K562 (cell line): ENCODE data around the gene DNASE2. TPM values are rescaled to one million over a fixed set of nuclear protein-coding genes. Genes with fewer than 3 reads are reported as not detected.

Source experiments
- ATAC-seq: fragments of 200-7000 bp; cut with Tn5 transposase; 3 replicates; pipeline ENCODE4 v1.9.1; 2020; ENCODE audit warnings: moderate library complexity
- BruUV-seq: library from RNA; stranded (reverse); fragments of 400-500 nt; replicated peaks from 2 replicates; lab custom pipeline; 2021; lab: Mats Ljungman, UMichigan
- CTCF ChIA-PET: fragments of 300-600 bp; formaldehyde crosslinking; extraction: SDS; loops from one replicate; lab custom pipeline; 2021; ENCODE audit warnings: low intra/inter-chr PET ratio; lab: Yijun Ruan, JAX
- POLR2A ChIA-PET: fragments of 300-600, 350-650 bp; sonication (Branson Sonifier 250); formaldehyde crosslinking; extraction: SDS; loops from one replicate; lab custom pipeline; 2021; ENCODE audit warnings: antibody characterized with exemption, inconsistent platforms; lab: Yijun Ruan, JAX
- DNase-seq, 4 experiments: peaks; one replicate each; pipeline versions ENCODE4 v3.0.0 to v3.0.0-alpha.2; 2011 to 2018; ENCODE audit warnings: low spot score in 3 of 4, mixed read lengths in 3 of 4; ENCODE audit errors: extremely low read depth in 1 of 4
- FAIRE-seq: peaks from 2 replicates; lab custom pipeline; 2011; peaks lifted over from hg19 to GRCh38; lab: Jason Lieb, UNC
- H2AFZ ChIP-seq: 2 replicates; pipeline ENCODE4 v1.6.0; 2011; ENCODE audit warnings: low read depth, low read length, control low read depth, inconsistent platforms
- H3K27ac ChIP-seq: fragments of 200-600 bp; 3 replicates; pipeline ENCODE4 v1.8.0; 2011; ENCODE audit warnings: low read depth, mild to moderate bottlenecking, control low read depth, inconsistent platforms, low read length, moderate library complexity, mixed read lengths; ENCODE audit errors: extremely low read depth
- H3K27me3 ChIP-seq, 2 experiments: fragments of 300-600 bp in 1 of 2; 2 replicates in 1 of 2; 3 replicates in 1 of 2; pipeline versions ENCODE4 v1.6.0 to v1.8.0; 2011; ENCODE audit warnings: inconsistent platforms in 2 of 2, low read length in 2 of 2, mild to moderate bottlenecking in 1 of 2, mixed read lengths in 1 of 2, moderate library complexity in 1 of 2; ENCODE audit not compliant: control insufficient read depth in 2 of 2, insufficient read depth in 2 of 2
- H3K36me3 ChIP-seq: fragments of 300-600 bp; 3 replicates; pipeline ENCODE4 v1.8.0; 2011; ENCODE audit warnings: mild to moderate bottlenecking, low read length, inconsistent platforms; ENCODE audit not compliant: control insufficient read depth, insufficient read depth
- H3K4me1 ChIP-seq, 2 experiments: fragments of 200-600 bp in 1 of 2; replicated peaks in 1 of 2; 2 replicates in 1 of 2; 3 replicates in 1 of 2; pipeline versions ENCODE4 v1.5.1 to v1.8.0; 2011; ENCODE audit warnings: inconsistent platforms in 2 of 2, low read length in 2 of 2, mild to moderate bottlenecking in 1 of 2, mixed read lengths in 1 of 2, moderate library complexity in 1 of 2; ENCODE audit not compliant: control insufficient read depth in 2 of 2, insufficient read depth in 2 of 2
- H3K4me2 ChIP-seq: 2 replicates; pipeline ENCODE4 v1.6.1; 2011; ENCODE audit warnings: low read length, control low read depth, inconsistent platforms, mixed read lengths; ENCODE audit not compliant: insufficient read depth
- H3K4me3 ChIP-seq: fragments of 200-600 bp; sonication (generic), shearing (Covaris generic); 2 replicates; pipeline ENCODE4 v1.5.1; 2016; ENCODE audit warnings: control low read depth, inconsistent platforms
- H3K79me2 ChIP-seq: fragments of 200-600 bp; 3 replicates; pipeline ENCODE4 v1.8.0; 2011; ENCODE audit warnings: low read length, inconsistent platforms; ENCODE audit not compliant: control insufficient read depth, insufficient read depth
- H3K9ac ChIP-seq, 2 experiments: 2 replicates each; pipeline versions ENCODE4 v1.6.0 to v1.6.1; 2011; ENCODE audit warnings: low read depth in 2 of 2, low read length in 2 of 2, control low read depth in 1 of 2, inconsistent platforms in 1 of 2, mild to moderate bottlenecking in 1 of 2, mixed read lengths in 1 of 2; ENCODE audit not compliant: insufficient read depth in 1 of 2
- H3K9me1 ChIP-seq: one replicate; pipeline ENCODE4 v1.6.0; 2011; ENCODE audit warnings: inconsistent platforms, mild to moderate bottlenecking, low read length, moderate library complexity; ENCODE audit not compliant: control insufficient read depth, insufficient read depth
- H3K9me3 ChIP-seq: replicated peaks from 2 replicates; pipeline ENCODE4 v1.5.1; 2011; ENCODE audit warnings: low read depth, low read length, inconsistent platforms; ENCODE audit not compliant: control insufficient read depth, insufficient read depth
- H4K20me1 ChIP-seq: replicated peaks from 2 replicates; pipeline ENCODE4 v1.6.1; 2011; ENCODE audit warnings: low read length, inconsistent platforms, mixed read lengths; ENCODE audit not compliant: control insufficient read depth, insufficient read depth
- MCM5 ChIP-seq: fragments of 450-650 bp; IDR thresholded peaks from 2 replicates; pipeline ENCODE4 v1.6.1; 2016; ENCODE audit warnings: low read depth
- NRF1 ChIP-seq, 2 experiments: fragments of 450-650 bp; IDR thresholded peaks in 1 of 2; conservative IDR thresholded peaks in 1 of 2; 2 replicates each; pipeline ENCODE4 v1.6.1; 2014; ENCODE audit warnings: mild to moderate bottlenecking in 2 of 2
- RBM22 ChIP-seq: fragments of 200-400 bp; formaldehyde crosslinking; IDR thresholded peaks from 2 replicates; pipeline ENCODE4 v1.6.1; 2018; ENCODE audit warnings: low read length, low read depth; ENCODE audit not compliant: poor library complexity, severe bottlenecking
- SLC30A9 ChIP-seq: fragments of 250-450 bp; sonication (Bioruptor Pico); IDR thresholded peaks from 2 replicates; pipeline ENCODE4 v1.8.0; 2022; ENCODE audit warnings: mild to moderate bottlenecking, moderate library complexity
- ZNF143 ChIP-seq: sonication (generic); formaldehyde crosslinking; IDR thresholded peaks from 2 replicates; pipeline ENCODE4 v1.9.0; 2022; ENCODE audit warnings: mild to moderate bottlenecking, missing genetic modification reagents
- ZNF407 ChIP-seq: fragments of 450-650 bp; IDR thresholded peaks from 2 replicates; pipeline ENCODE4 v1.6.1; 2016; ENCODE audit warnings: low read depth
- ZNF41 ChIP-seq: fragments of 250-450 bp; sonication (Bioruptor Pico); conservative IDR thresholded peaks from 2 replicates; pipeline ENCODE4 v1.4.0; 2020; ENCODE audit warnings: mild to moderate bottlenecking
- ZSCAN29 ChIP-seq: fragments of 450-650 bp; IDR thresholded peaks from 2 replicates; pipeline ENCODE4 v1.6.1; 2017
- WGBS: fragments of 100-300 bp; shearing (Covaris generic); methylation state at CpG from one replicate; pipeline ENCODE4 v1.1.6; 2016; ENCODE audit warnings: low coverage, mixed read lengths; ENCODE audit not compliant: insufficient coverage; ENCODE audit errors: missing lambda C conversion rate; 5-methylcytosine and 5-hydroxymethylcytosine counted together
- in situ Hi-C: fragments of 300-500 bp; cut with MboI; formaldehyde crosslinking; loops from 4 replicates; pipeline ENCODE4 v1.15.0; 2018; ENCODE audit warnings: inconsistent platforms, mixed read lengths
- intact Hi-C: fragments of 100-400 bp; cut with micrococcal nuclease; formaldehyde crosslinking; loops from 2 replicates; pipeline ENCODE4 v1.14.2; 2022
- polyA plus RNA-seq, 8 experiments: library from polyadenylated mRNA; depleted of rRNA in 4 of 8; stranded (reverse) in 5 of 8; unstranded in 3 of 8; fragments of >200 nt; fragmentation: Nextera tagmentation in 2 of 8; fragmentation: Illumina TruSeq in 1 of 8; extraction: Ambion mirVana in 2 of 8; extraction: Trizol in 1 of 8; gene quantifications; 2 replicates each; pipeline versions ENCODE4 v1.2.1 to v1.2.3, GENCODE V29; 2011 to 2014; ENCODE audit warnings: inconsistent platforms in 1 of 8, missing spikeins in 1 of 8
- total RNA-seq, 7 experiments: library from RNA; depleted of rRNA in 6 of 7; stranded (reverse); fragments of >200 nt in 6 of 7; fragmentation: Illumina TruSeq in 2 of 7; extraction: Trizol in 2 of 7; gene quantifications; 2 replicates each; pipeline versions ENCODE4 v1.2.1 to v1.2.3, GENCODE V29; 2011 to 2021; ENCODE audit warnings: low replicate concordance in 1 of 7

The DNASE2 gene
- total and polyA plus RNA-seq, 9 of the 15 experiments (the other 6 are each of a cell fraction or from before 2014, with no cell fraction given): 4.4 to 27.0 (median 20.2) TPM

GRCh38 chr19:12872941-12873890 is 8.0 kb downstream of the DNASE2 start:
- 92% methylated on average over 48 of the region's 70 CpGs for WGBS
- Histone ChIP-seq H3K4me3 (no peak overlapping the region), H3K9ac (no peak overlapping the region), H4K20me1 (no peaks in the 10 kb centered on the region), H3K9me3 (peaks cover 2% of the 10 kb centered on the region; the same call in 1 of the 2 replicates), H3K27me3 (no peaks in the 10 kb centered on the region), H3K79me2 (no peaks in the 10 kb centered on the region), H3K9me1 (no peaks in the 10 kb centered on the region), H3K36me3 (peaks cover 23% of the 10 kb centered on the region; the same call in 2 of the 3 replicates), H2AFZ (no peak overlapping the region), H3K27ac (0 out of 3 replicates have a peak overlapping the region, but pooled peaks have one; percentile 13), H3K4me2 (0 out of 2 replicates have a peak overlapping the region, but pooled peaks have one; percentile 8), H3K4me1 (peaks cover 3 to 33% of the 10 kb centered on the region in 2 experiments; a peak in 4 of 5 replicates)
- no TSS peak for BruUV-seq
- DNase-seq (peak; percentile 84 to 92 (median 85)), FAIRE-seq (peak; percentile 92), ATAC-seq (peak; percentile 90)
- in situ Hi-C loops: no loop called here
- CTCF ChIA-PET: no interaction called here
- POLR2A ChIA-PET: interaction anchor here (0.7 to 3.3 kb wide), 5 partner anchors 8 to 82 kb away, joined by 3 to 37 read pairs (median 7); partner anchors contain the start of genes DNASE2 and KLF1
- intact Hi-C loops: no loop called here
- TF ChIP-seq ZNF143: peak; percentile 45; the same call in 1 of the 2 replicates
- no peak for TF ChIP-seq ZNF407
- TF ChIP-seq MCM5: no peak
- no peak for TF ChIP-seq ZNF41 (CRISPR knock-in tag)
- peak in 1 of 2 experiments; percentile 33; a peak in 2 of 4 replicates for TF ChIP-seq NRF1 (conservative IDR thresholded peaks at IDR 0.05 in 1 of 2, IDR thresholded peaks at IDR 0.05 in 1 of 2)
- no peak for TF ChIP-seq SLC30A9 (CRISPR knock-in tag)
- no peak for TF ChIP-seq RBM22
- TF ChIP-seq ZSCAN29: no peak
